GM12865 (cell line): ENCODE data around the gene DNAH10.

Experiments
- DNase-seq: peaks from one replicate; pipeline ENCODE4 v3.0.0; 2010; ENCODE audit warnings: low read depth
- H3K4me3 ChIP-seq: 2 replicates; pipeline ENCODE4 v1.5.1; 2011; ENCODE audit warnings: mild to moderate bottlenecking, low read depth, low read length, control low read depth
- TF ChIP-seq, protein P1 (sequence below): IDR thresholded peaks from 2 replicates; pipeline ENCODE4 v1.5.1; 2011; ENCODE audit warnings: low read length, control low read depth, low read depth, inconsistent platforms; ENCODE audit not compliant: insufficient read depth; ENCODE audit errors: missing control alignments

DNAH10 gene

GRCh38 chr12:123754041-123754772 lies 7.9 kb upstream of the DNAH10 start:
- TF ChIP-seq, protein P1, sequence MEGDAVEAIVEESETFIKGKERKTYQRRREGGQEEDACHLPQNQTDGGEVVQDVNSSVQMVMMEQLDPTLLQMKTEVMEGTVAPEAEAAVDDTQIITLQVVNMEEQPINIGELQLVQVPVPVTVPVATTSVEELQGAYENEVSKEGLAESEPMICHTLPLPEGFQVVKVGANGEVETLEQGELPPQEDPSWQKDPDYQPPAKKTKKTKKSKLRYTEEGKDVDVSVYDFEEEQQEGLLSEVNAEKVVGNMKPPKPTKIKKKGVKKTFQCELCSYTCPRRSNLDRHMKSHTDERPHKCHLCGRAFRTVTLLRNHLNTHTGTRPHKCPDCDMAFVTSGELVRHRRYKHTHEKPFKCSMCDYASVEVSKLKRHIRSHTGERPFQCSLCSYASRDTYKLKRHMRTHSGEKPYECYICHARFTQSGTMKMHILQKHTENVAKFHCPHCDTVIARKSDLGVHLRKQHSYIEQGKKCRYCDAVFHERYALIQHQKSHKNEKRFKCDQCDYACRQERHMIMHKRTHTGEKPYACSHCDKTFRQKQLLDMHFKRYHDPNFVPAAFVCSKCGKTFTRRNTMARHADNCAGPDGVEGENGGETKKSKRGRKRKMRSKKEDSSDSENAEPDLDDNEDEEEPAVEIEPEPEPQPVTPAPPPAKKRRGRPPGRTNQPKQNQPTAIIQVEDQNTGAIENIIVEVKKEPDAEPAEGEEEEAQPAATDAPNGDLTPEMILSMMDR: no peak
- DNase-seq: no peak
- H3K4me3 ChIP-seq: no peak overlapping the region

DNA sequence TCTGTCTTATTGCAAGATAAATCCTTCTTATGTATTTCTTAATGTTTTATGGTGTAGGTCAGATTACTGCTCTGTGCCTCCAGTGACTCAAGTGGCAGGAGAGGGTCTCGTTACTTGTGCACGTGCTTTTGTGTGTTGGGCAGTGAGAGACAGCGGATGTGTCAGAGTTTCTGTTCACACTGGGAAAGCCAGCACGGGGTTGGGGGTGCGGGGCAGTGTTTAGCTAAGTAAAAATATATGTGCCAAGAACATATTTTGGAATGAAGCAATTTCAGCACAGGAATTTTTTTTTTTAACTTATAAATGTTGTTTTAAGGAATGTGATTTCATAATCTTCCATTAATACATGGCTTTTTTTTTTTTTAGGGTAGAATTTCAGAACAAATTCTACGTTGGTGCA lies 4.5 kb upstream of the DNAH10 start:
- no peak overlapping the region for H3K4me3 ChIP-seq
- no peak for DNase-seq
- TF ChIP-seq, protein P1: no peak

DNA sequence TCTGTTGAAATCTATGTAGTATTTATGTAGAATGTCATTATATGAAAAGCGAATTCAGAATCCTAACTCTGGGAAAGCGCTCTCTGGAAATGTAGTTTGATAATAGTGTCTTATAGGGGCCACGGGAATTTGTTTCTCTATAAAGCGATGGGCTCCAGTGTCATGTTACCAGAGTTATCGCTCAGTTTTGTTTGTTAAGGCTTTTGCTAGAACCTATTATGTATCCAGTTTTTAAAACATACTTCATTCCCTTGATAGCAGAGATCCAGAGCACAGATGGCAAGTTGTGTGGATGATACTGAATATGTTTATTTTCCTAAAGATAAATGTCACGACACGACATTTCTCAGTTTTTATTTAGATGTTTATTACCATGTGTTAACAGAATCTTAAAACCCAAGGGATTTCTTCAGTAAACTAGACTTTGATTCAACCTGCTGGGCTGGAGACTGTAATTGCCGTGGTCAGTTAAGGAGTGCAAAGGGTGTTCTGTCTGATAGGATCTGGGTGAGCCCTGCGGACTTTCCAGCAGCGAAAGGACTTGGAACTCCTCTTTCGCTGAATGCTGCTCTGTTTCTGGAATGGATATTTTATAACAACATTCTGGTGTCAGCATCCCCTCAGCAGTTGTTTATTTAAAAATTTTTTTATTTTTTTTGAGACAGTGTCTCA lies 1.7 kb upstream of the DNAH10 start:
- TF ChIP-seq, protein P1: no peak
- no peak for DNase-seq
- no peak overlapping the region for H3K4me3 ChIP-seq

DNA sequence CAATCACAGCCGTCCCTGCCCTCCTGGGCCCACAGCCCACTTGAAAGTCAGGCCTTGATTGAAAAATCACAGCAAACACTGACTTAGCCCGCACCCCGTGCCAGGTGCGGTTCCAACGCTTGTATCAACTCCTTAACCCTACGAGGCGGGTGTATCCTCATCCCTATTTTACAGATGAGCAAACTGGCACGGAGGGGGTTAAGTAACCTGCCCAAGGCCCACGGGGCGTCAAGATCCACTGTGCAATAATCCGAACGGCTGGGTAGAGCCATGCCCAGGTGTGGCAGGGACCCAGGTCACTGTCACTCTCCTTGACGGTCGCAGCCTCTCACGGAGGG lies 583 bp downstream of the DNAH10 start:
- DNase-seq: no peak
- H3K4me3 ChIP-seq: peak overlapping the region; percentile 41; the same call in 1 of the 2 replicates
- TF ChIP-seq, protein P1: no peak

DNA sequence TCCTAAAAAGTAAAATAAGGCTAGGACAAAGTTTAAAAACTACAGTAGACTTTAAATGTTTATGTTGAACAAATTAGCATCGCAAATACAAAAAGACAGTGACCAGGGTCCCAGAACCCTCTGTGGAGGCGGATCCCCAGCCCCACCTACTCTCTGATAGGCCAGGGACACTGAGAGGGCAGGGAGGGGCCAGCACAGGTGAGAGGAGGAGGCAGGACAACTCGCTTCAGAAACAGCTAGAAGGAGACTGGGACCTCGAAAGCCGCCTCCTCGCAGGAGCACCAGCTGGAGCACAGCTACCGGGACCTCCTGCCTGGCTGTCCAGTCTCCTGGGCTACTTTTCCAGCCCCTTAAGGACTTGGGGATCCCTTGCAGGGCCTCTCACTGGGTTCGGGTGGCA lies 992 bp downstream of the DNAH10 start:
- DNase-seq: no peak
- no peak overlapping the region for H3K4me3 ChIP-seq
- TF ChIP-seq, protein P1: no peak

GRCh38 chr12:123764109-123764508 lies 2.0 kb downstream of the DNAH10 start:
- no peak overlapping the region for H3K4me3 ChIP-seq
- TF ChIP-seq, protein P1: no peak
- DNase-seq: no peak

DNA sequence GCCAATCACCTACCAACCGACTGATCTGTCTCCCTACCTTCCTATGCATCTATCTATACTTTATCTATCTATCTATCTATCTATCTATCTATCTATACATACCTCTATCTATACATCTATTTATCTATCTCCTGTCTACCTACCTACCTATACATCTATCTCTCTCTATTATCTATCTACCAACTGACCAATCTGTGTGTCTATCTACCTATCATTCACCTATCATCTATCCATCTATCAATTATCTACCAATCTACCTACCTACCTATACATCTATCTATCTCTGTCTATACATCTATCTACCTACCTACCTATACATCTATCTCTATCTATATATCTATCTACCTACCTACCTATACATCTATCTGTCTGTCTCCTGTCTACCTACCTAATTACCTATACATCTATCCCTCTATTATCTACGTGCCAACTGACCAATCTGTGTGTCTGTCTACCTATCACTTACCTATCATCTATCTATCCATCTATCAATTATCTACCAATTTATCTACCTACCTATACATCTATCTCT lies 3.5 kb downstream of the DNAH10 start:
- DNase-seq: no peak
- TF ChIP-seq, protein P1: no peak
- H3K4me3 ChIP-seq: no peak overlapping the region
